Globus pallidus (tissue), 1 donor: Measurements from ENCODE around the gene FAXDC2.

Source experiments
- DNase-seq: peaks from one replicate; pipeline ENCODE4 v3.0.0-alpha.2; 2015; ENCODE audit warnings: low spot score

Gene FAXDC2

GRCh38 chr5:154794525-154795234, 55.7 kb downstream of the FAXDC2 start:
- no peak for DNase-seq

GRCh38 chr5:154793599-154794524, 56.5 kb downstream of the FAXDC2 start:
- DNase-seq = no peak

- DNase-seq = no peak
These were observed 58.9 kb downstream of the FAXDC2 start for GRCh38 chr5:154791535-154791934.

- DNase-seq = no peak
These were observed 62.2 kb downstream of the FAXDC2 start for GRCh38 chr5:154788212-154788611.

- no peak for DNase-seq
These were observed 64.0 kb downstream of the FAXDC2 start for GRCh38 chr5:154786414-154786813.

- DNase-seq = no peak
These were observed 65.5 kb downstream of the FAXDC2 start for GRCh38 chr5:154784856-154785255.

- DNase-seq = no peak
These were observed 66.5 kb downstream of the FAXDC2 start for GRCh38 chr5:154783774-154784460.

GRCh38 chr5:154782812-154783592, 67.4 kb downstream of the FAXDC2 start:
- no peak for DNase-seq

- no peak for DNase-seq
These were observed 68.1 kb downstream of the FAXDC2 start for GRCh38 chr5:154782326-154782725.

- no peak for DNase-seq
These were observed 70.3 kb downstream of the FAXDC2 start for GRCh38 chr5:154780128-154780527.

- DNase-seq = no peak
These were observed 71.3 kb downstream of the FAXDC2 start for GRCh38 chr5:154779105-154779504.

GRCh38 chr5:154778534-154778933, 71.9 kb downstream of the FAXDC2 start:
- DNase-seq = peak; percentile 48

- no peak for DNase-seq
These were observed 74.2 kb downstream of the FAXDC2 start for GRCh38 chr5:154776167-154776566.

- no peak for DNase-seq
These were observed 77.1 kb downstream of the FAXDC2 start for GRCh38 chr5:154773326-154773725.

GRCh38 chr5:154771383-154771901, 79.0 kb downstream of the FAXDC2 start:
- DNase-seq = peak; percentile 23

GRCh38 chr5:154770111-154770510, 80.3 kb downstream of the FAXDC2 start:
- no peak for DNase-seq
